Prostate gland (tissue), 2 donors: Measurements from ENCODE around the gene FRMPD1. TPM values are rescaled to one million over a fixed set of nuclear protein-coding genes. Genes with fewer than 3 reads are reported as not detected.

Experiments used
- DNase-seq: peaks from one replicate; pipeline ENCODE4 v3.0.0-alpha.2; 2019; ENCODE audit warnings: low spot score
- H3K27ac ChIP-seq, 2 donors: fragments of 200-600 bp; sonication (generic); 2 replicates each; pipeline ENCODE4 v1.5.1; 2017 to 2019
- H3K27me3 ChIP-seq: fragments of 200-600 bp; sonication (generic); replicated peaks from 2 replicates; pipeline ENCODE4 v1.5.1; 2019; ENCODE audit not compliant: insufficient read depth
- H3K36me3 ChIP-seq, 2 donors: fragments of 200-600 bp; sonication (generic); 1 replicate in 1 of 2; 2 replicates in 1 of 2; pipeline versions ENCODE4 v1.5.1 to v1.8.1; 2017 to 2019
- H3K4me1 ChIP-seq: fragments of 200-600 bp; sonication (generic); replicated peaks from 2 replicates; pipeline ENCODE4 v1.5.1; 2019
- H3K4me3 ChIP-seq, 2 donors: fragments of 200-600 bp; sonication (generic); 2 replicates each; pipeline ENCODE4 v1.5.1; 2017 to 2019
- H3K9me3 ChIP-seq: fragments of 200-600 bp; sonication (generic); 2 replicates; pipeline ENCODE4 v1.5.1; 2017
- CTCF ChIP-seq, 4 experiments: fragments of 200-600 bp in 2 of 4; fragments of 450-650 bp in 2 of 4; sonication (generic) in 2 of 4; IDR thresholded peaks; 1 replicate in 3 of 4; 2 replicates in 1 of 4; pipeline ENCODE4 v1.5.1; 2016 to 2019; ENCODE audit warnings: antibody characterized with exemption in 4 of 4, mild to moderate bottlenecking in 2 of 4, moderate library complexity in 2 of 4
- POLR2A ChIP-seq: fragments of 450-650 bp; IDR thresholded peaks from one replicate; pipeline ENCODE4 v1.6.1; 2016; ENCODE audit warnings: antibody characterized with exemption, mild to moderate bottlenecking
- POLR2AphosphoS5 ChIP-seq: sonication (generic); formaldehyde crosslinking; IDR thresholded peaks from one replicate; pipeline ENCODE4 v1.6.1; 2017; ENCODE audit warnings: antibody characterized with exemption
- WGBS: methylation state at CpG from one replicate; pipeline ENCODE4 v1.1.5; 2018; 5-methylcytosine and 5-hydroxymethylcytosine counted together
- intact Hi-C: fragments of 100-400 bp; cut with DNase I; formaldehyde crosslinking; loops from one replicate; pipeline ENCODE4 v1.14.2; 2022
- total RNA-seq, 2 donors: library from RNA; depleted of rRNA; stranded (reverse); fragments of >200 nt; gene quantifications; one replicate each; pipeline ENCODE4 v1.1.0, GENCODE V29; 2016

The FRMPD1 gene
- total RNA-seq, 2 donors from 2014 or later = 0.36 to 47.6 TPM

GRCh38 chr9:37727013-37727412 lies 76.3 kb downstream of the FRMPD1 start:
- Histone ChIP-seq H3K9me3 (no peaks in the 10 kb centered on the region), H3K36me3 (no peaks in the 10 kb centered on the region), H3K27ac (no peak overlapping the region), H3K4me1 (no peaks in the 10 kb centered on the region), H3K4me3 (no peak overlapping the region), H3K27me3 (no peaks in the 10 kb centered on the region)
- WGBS = 83% methylated on average over 5 of the region's 5 CpGs
- intact Hi-C loops = no loop called here
- no peak for DNase-seq
- TF ChIP-seq CTCF (IDR thresholded peaks at IDR 0.05) (no peak), POLR2AphosphoS5 (no peak), POLR2A (no peak)

- Histone ChIP-seq H3K4me1 (no peaks in the 10 kb centered on the region), H3K27me3 (no peaks in the 10 kb centered on the region), H3K27ac (no peak overlapping the region), H3K9me3 (no peaks in the 10 kb centered on the region), H3K4me3 (no peak overlapping the region), H3K36me3 (no peaks in the 10 kb centered on the region)
- DNase-seq = no peak
- 47% methylated on average over 9 of the region's 9 CpGs for WGBS
- intact Hi-C loops = no loop called here
- TF ChIP-seq POLR2A (no peak), POLR2AphosphoS5 (no peak)
Observed at GRCh38 chr9:37729499-37729898, 78.7 kb downstream of the FRMPD1 start.

GRCh38 chr9:37730256-37730655 lies 79.5 kb downstream of the FRMPD1 start:
- Histone ChIP-seq H3K27ac (no peak overlapping the region), H3K36me3 (no peaks in the 10 kb centered on the region), H3K4me1 (no peaks in the 10 kb centered on the region), H3K4me3 (no peak overlapping the region), H3K27me3 (no peaks in the 10 kb centered on the region), H3K9me3 (no peaks in the 10 kb centered on the region)
- DNase-seq = no peak
- WGBS = 34% methylated on average over 3 of the region's 3 CpGs
- TF ChIP-seq POLR2AphosphoS5 (no peak), CTCF (IDR thresholded peaks at IDR 0.05) (no peak), POLR2A (no peak)
- intact Hi-C loops = no loop called here

- no peak for TF ChIP-seq POLR2AphosphoS5
- H3K4me3 ChIP-seq = no peak overlapping the region
- H3K27ac ChIP-seq = no peak overlapping the region
- intact Hi-C loops = no loop called here
- no peaks in the 10 kb centered on the region for H3K36me3 ChIP-seq
- DNase-seq = no peak
- no peaks in the 10 kb centered on the region for H3K4me1 ChIP-seq
- H3K27me3 ChIP-seq = no peaks in the 10 kb centered on the region
- no peaks in the 10 kb centered on the region for H3K9me3 ChIP-seq
- 57% methylated on average over 5 of the region's 5 CpGs for WGBS
Observed at GRCh38 chr9:37730839-37731238, 80.1 kb downstream of the FRMPD1 start.

- no peaks in the 10 kb centered on the region for H3K9me3 ChIP-seq
- WGBS = 46% methylated on average over 10 of the region's 10 CpGs
- intact Hi-C loops = no loop called here
- H3K36me3 ChIP-seq = no peaks in the 10 kb centered on the region
- H3K27me3 ChIP-seq = no peaks in the 10 kb centered on the region
- no peak overlapping the region for H3K4me3 ChIP-seq
- TF ChIP-seq CTCF (IDR thresholded peaks at IDR 0.05) = no peak
- no peak for TF ChIP-seq POLR2AphosphoS5
- no peak for TF ChIP-seq POLR2A
- no peaks in the 10 kb centered on the region for H3K4me1 ChIP-seq
- H3K27ac ChIP-seq = no peak overlapping the region
- no peak for DNase-seq
Observed at GRCh38 chr9:37732086-37732741, 81.5 kb downstream of the FRMPD1 start.

- H3K9me3 ChIP-seq = no peaks in the 10 kb centered on the region
- intact Hi-C loops = no loop called here
- no peaks in the 10 kb centered on the region for H3K27me3 ChIP-seq
- H3K36me3 ChIP-seq = no peaks in the 10 kb centered on the region
- 31% methylated on average over 2 of the region's 2 CpGs for WGBS
- no peak for DNase-seq
- no peak overlapping the region for H3K4me3 ChIP-seq
- H3K27ac ChIP-seq = no peak overlapping the region
- H3K4me1 ChIP-seq = no peaks in the 10 kb centered on the region
- TF ChIP-seq CTCF (IDR thresholded peaks at IDR 0.05) (no peak), POLR2AphosphoS5 (no peak), POLR2A (no peak)
Observed at GRCh38 chr9:37732952-37733351, 82.2 kb downstream of the FRMPD1 start.
